ENCODE measurements around the gene KCTD16.

GRCh38 chr5:144404672-144405071 lies 234.0 kb downstream of the KCTD16 start:
- TF ChIP-seq CTCF (IDR thresholded peaks at IDR 0.05): no peak
- no peak for TF ChIP-seq POLR2A (IDR thresholded peaks at IDR 0.05)
